HG03432 (cell line): Measurements from ENCODE around the gene LRRC4C.
"Not testable (repeated sequence)": the region's sequence is repeated elsewhere in the genome, so short reads cannot be mapped to it uniquely, and the experiment has no call there.

ENCODE experiments used
- ATAC-seq: cut with Tn5 transposase; IDR thresholded peaks from one replicate; pipeline ENCODE4 v1.9.1; 2021; ENCODE audit warnings: mild to moderate bottlenecking, moderate library complexity; ENCODE audit not compliant: unreplicated experiment

LRRC4C gene

GRCh38 chr11:40894501-40894900 lies 565.0 kb downstream of the LRRC4C start:
- no peak for ATAC-seq

GRCh38 chr11:40885250-40885954 lies 574.0 kb downstream of the LRRC4C start:
- ATAC-seq: no peak

GRCh38 chr11:40882301-40882700 lies 577.2 kb downstream of the LRRC4C start:
- ATAC-seq: no peak

- no peak for ATAC-seq
These were observed 579.5 kb downstream of the LRRC4C start for GRCh38 chr11:40879911-40880310.

- no peak for ATAC-seq
These were observed 581.5 kb downstream of the LRRC4C start for GRCh38 chr11:40877981-40878380.

- ATAC-seq: no peak
These were observed 582.2 kb downstream of the LRRC4C start for GRCh38 chr11:40877256-40877655.

GRCh38 chr11:40867991-40868632 lies 591.3 kb downstream of the LRRC4C start:
- no peak for ATAC-seq

GRCh38 chr11:40857754-40858153 lies 601.7 kb downstream of the LRRC4C start:
- ATAC-seq: not testable (repeated sequence)

- ATAC-seq: no peak
These were observed 616.6 kb downstream of the LRRC4C start for GRCh38 chr11:40842750-40843339.

GRCh38 chr11:40841231-40841630 lies 618.2 kb downstream of the LRRC4C start:
- no peak for ATAC-seq

- no peak for ATAC-seq
These were observed 621.2 kb downstream of the LRRC4C start for GRCh38 chr11:40838181-40838683.

- no peak for ATAC-seq
These were observed 632.3 kb downstream of the LRRC4C start for GRCh38 chr11:40827116-40827515.

GRCh38 chr11:40826601-40827000 lies 632.9 kb downstream of the LRRC4C start:
- ATAC-seq: no peak

- ATAC-seq: no peak
These were observed 634.1 kb downstream of the LRRC4C start for GRCh38 chr11:40825201-40825834.

GRCh38 chr11:40819230-40819629 lies 640.2 kb downstream of the LRRC4C start:
- no peak for ATAC-seq

GRCh38 chr11:40816976-40817375 lies 642.5 kb downstream of the LRRC4C start:
- ATAC-seq: no peak

GRCh38 chr11:40797981-40798380 lies 661.5 kb downstream of the LRRC4C start:
- no peak for ATAC-seq

GRCh38 chr11:40787224-40787623 lies 672.2 kb downstream of the LRRC4C start:
- ATAC-seq: no peak

GRCh38 chr11:40763046-40763445 lies 696.4 kb downstream of the LRRC4C start:
- no peak for ATAC-seq

- ATAC-seq: no peak
These were observed 700.1 kb downstream of the LRRC4C start for GRCh38 chr11:40759341-40759740.

GRCh38 chr11:40754297-40754696 lies 705.2 kb downstream of the LRRC4C start:
- ATAC-seq: no peak

- ATAC-seq: no peak
These were observed 713.2 kb downstream of the LRRC4C start for GRCh38 chr11:40746282-40746681.
